Smooth muscle cell (in vitro differentiated cells): Measurements from ENCODE around the gene DDX39A. TPM values are rescaled to one million over a fixed set of nuclear protein-coding genes. Genes with fewer than 3 reads are reported as not detected.

Experiments
- DNase-seq: peaks from one replicate; lab custom pipeline; 2025; ENCODE audit not compliant: unreplicated experiment; lab: John Stamatoyannopoulos, UW
- H2AFZ ChIP-seq: fragments of 200-600 bp; sonication (generic); 2 replicates; pipeline ENCODE4 v1.6.0; 2016; ENCODE audit warnings: antibody characterized with exemption, low read depth, mild to moderate bottlenecking
- H3F3A ChIP-seq: fragments of 200-600 bp; sonication (generic); 2 replicates; pipeline ENCODE4 v1.6.0; 2017; ENCODE audit warnings: antibody characterized with exemption, low read depth
- H3K27ac ChIP-seq: fragments of 200-600 bp; sonication (generic); 2 replicates; pipeline ENCODE4 v1.5.1; 2016; ENCODE audit warnings: low read depth, mild to moderate bottlenecking
- H3K27me3 ChIP-seq: fragments of 200-600 bp; sonication (generic); 2 replicates; pipeline ENCODE4 v1.6.1; 2016; ENCODE audit warnings: low read depth, mild to moderate bottlenecking
- H3K36me3 ChIP-seq: fragments of 200-600 bp; sonication (generic); 2 replicates; pipeline ENCODE4 v1.5.1; 2016; ENCODE audit warnings: low read depth
- H3K4me1 ChIP-seq: fragments of 200-600 bp; sonication (generic); 2 replicates; pipeline ENCODE4 v1.5.1; 2016; ENCODE audit warnings: low read depth
- H3K4me2 ChIP-seq: fragments of 200-600 bp; sonication (generic); 2 replicates; pipeline ENCODE4 v1.6.0; 2016; ENCODE audit warnings: mild to moderate bottlenecking
- H3K4me3 ChIP-seq: fragments of 200-600 bp; sonication (generic); 2 replicates; pipeline ENCODE4 v1.5.1; 2016; ENCODE audit warnings: mild to moderate bottlenecking
- H3K79me2 ChIP-seq: fragments of 200-600 bp; sonication (generic); 2 replicates; pipeline ENCODE4 v1.6.0; 2016; ENCODE audit warnings: low read depth, mild to moderate bottlenecking
- H3K9ac ChIP-seq: fragments of 200-600 bp; sonication (generic); 2 replicates; pipeline ENCODE4 v1.6.0; 2016; ENCODE audit warnings: low read depth
- H3K9me3 ChIP-seq: fragments of 200-600 bp; sonication (generic); replicated peaks from 2 replicates; pipeline ENCODE4 v1.5.1; 2016; ENCODE audit warnings: low read depth
- H4K20me1 ChIP-seq: fragments of 200-600 bp; sonication (generic); 2 replicates; pipeline ENCODE4 v1.6.0; 2016; ENCODE audit warnings: low read depth
- CTCF ChIP-seq: fragments of 200-600 bp; sonication (generic); IDR thresholded peaks from 2 replicates; pipeline ENCODE4 v1.5.1; 2017; ENCODE audit warnings: borderline replicate concordance, mild to moderate bottlenecking, antibody characterized with exemption; ENCODE audit not compliant: insufficient read depth, poor library complexity, severe bottlenecking
- WGBS: methylation state at CpG from one replicate; pipeline ENCODE4 v1.1.7; 2016; ENCODE audit warnings: low lambda C conversion rate; 5-methylcytosine and 5-hydroxymethylcytosine counted together
- polyA plus RNA-seq: library from polyadenylated mRNA; unstranded; fragments of >200 nt; fragmentation: Nextera tagmentation; extraction: Ambion mirVana; gene quantifications from 2 replicates; pipeline ENCODE4 v1.2.1, GENCODE V29; 2016
- total RNA-seq: library from RNA; depleted of rRNA; stranded (reverse); fragments of >200 nt; gene quantifications from 2 replicates; pipeline ENCODE4 v1.2.3, GENCODE V29; 2014

Gene DDX39A
- total and polyA plus RNA-seq, 2 experiments from 2014 or later = 23.1 to 38.0 TPM

- H3K4me2 ChIP-seq = peak overlapping the region; percentile 61
- DNase-seq = peak; percentile 4
- no peak overlapping the region for H3K27ac ChIP-seq
- 61% methylated on average over 10 of the region's 10 CpGs for WGBS
- no peaks in the 10 kb centered on the region for H3K36me3 ChIP-seq
- no peaks in the 10 kb centered on the region for H3K27me3 ChIP-seq
- no peak for TF ChIP-seq CTCF
- no peaks in the 10 kb centered on the region for H4K20me1 ChIP-seq
- H3K4me1 ChIP-seq = peaks cover 7% of the 10 kb centered on the region
- no peak overlapping the region for H3K4me3 ChIP-seq
- H3K9me3 ChIP-seq = no peaks in the 10 kb centered on the region
- H2AFZ ChIP-seq = no peak overlapping the region
- H3K9ac ChIP-seq = no peak overlapping the region
- H3F3A ChIP-seq = no peaks in the 10 kb centered on the region
- no peaks in the 10 kb centered on the region for H3K79me2 ChIP-seq
These were observed 35.2 kb downstream of the DDX39A start for GRCh38 chr19:14383661-14384555.

GRCh38 chr19:14381689-14382474 is 37.3 kb downstream of the DDX39A start:
- Histone ChIP-seq H3K9me3 (no peaks in the 10 kb centered on the region), H3F3A (no peaks in the 10 kb centered on the region), H3K36me3 (no peaks in the 10 kb centered on the region), H3K27ac (no peak overlapping the region), H3K79me2 (no peaks in the 10 kb centered on the region), H3K4me3 (peak overlapping the region; percentile 37), H2AFZ (peak overlapping the region; percentile 62), H4K20me1 (no peaks in the 10 kb centered on the region), H3K27me3 (no peaks in the 10 kb centered on the region), H3K9ac (no peak overlapping the region), H3K4me1 (peaks cover 8% of the 10 kb centered on the region), H3K4me2 (peak overlapping the region; percentile 83)
- no peak for DNase-seq
- 74% methylated on average over 18 of the region's 18 CpGs for WGBS
- TF ChIP-seq CTCF = no peak

GRCh38 chr19:14379294-14380065 is 39.7 kb downstream of the DDX39A start:
- 92% methylated on average over 9 of the region's 9 CpGs for WGBS
- H3K27me3 ChIP-seq = no peaks in the 10 kb centered on the region

More at GRCh38 chr19:14379294-14380065, 39.7 kb downstream of the DDX39A start:
- Histone ChIP-seq H3K79me2 (no peaks in the 10 kb centered on the region), H3K4me2 (no peak overlapping the region), H3F3A (no peaks in the 10 kb centered on the region), H3K9me3 (no peaks in the 10 kb centered on the region), H3K4me3 (no peak overlapping the region), H3K4me1 (peaks cover 8% of the 10 kb centered on the region), H2AFZ (no peak overlapping the region), H3K36me3 (no peaks in the 10 kb centered on the region), H3K9ac (no peak overlapping the region), H3K27ac (no peak overlapping the region), H4K20me1 (no peaks in the 10 kb centered on the region)
- no peak for DNase-seq
- TF ChIP-seq CTCF = no peak
